GM12878 (cell line): ENCODE results near the gene RUFY3. TPM values are rescaled to one million over a fixed set of nuclear protein-coding genes. Genes with fewer than 3 reads are reported as not detected.

Experiments used
- ATAC-seq: fragments of 200-7000 bp; cut with Tn5 transposase; 3 replicates; pipeline ENCODE4 v1.9.1; 2020; ENCODE audit warnings: mild to moderate bottlenecking, moderate library complexity
- BruUV-seq: library from RNA; stranded (reverse); fragments of 400-500 nt; replicated peaks from 2 replicates; lab custom pipeline; 2021; lab: Mats Ljungman, UMichigan
- CTCF ChIA-PET: fragments of 300-600 bp; sonication (Branson Sonifier 250); formaldehyde crosslinking; extraction: SDS; loops from one replicate; lab custom pipeline; 2021; ENCODE audit warnings: inconsistent platforms; lab: Yijun Ruan, JAX
- POLR2A ChIA-PET: fragments of 350-600 bp; formaldehyde crosslinking; extraction: SDS; loops from one replicate; lab custom pipeline; 2021; ENCODE audit warnings: inconsistent platforms; lab: Charles Lee
- RAD21 ChIA-PET: fragments of 300-600 bp; sonication (Branson Sonifier 250); formaldehyde crosslinking; loops from one replicate; lab custom pipeline; 2023; ENCODE audit warnings: antibody characterized with exemption; ENCODE audit not compliant: unreplicated experiment; lab: Charles Lee
- SMC1A ChIA-PET: fragments of 300-600 bp; sonication (Branson Sonifier 250); formaldehyde crosslinking; loops from one replicate; lab custom pipeline; 2023; ENCODE audit not compliant: unreplicated experiment, uncharacterized antibody; lab: Charles Lee
- DNase-seq: peaks from one replicate; pipeline ENCODE4 v3.0.0-alpha.2; 2011; ENCODE audit warnings: low read depth, low spot score
- FAIRE-seq: peaks from 3 replicates; lab custom pipeline; 2011; peaks lifted over from hg19 to GRCh38; lab: Jason Lieb, UNC
- H2AFZ ChIP-seq: 2 replicates; pipeline ENCODE4 v1.6.0; 2011; ENCODE audit warnings: low read depth, low read length, control low read depth; ENCODE audit not compliant: control insufficient read depth
- H3K27ac ChIP-seq: 2 replicates; pipeline ENCODE4 v1.5.1; 2011; ENCODE audit warnings: control low read depth; ENCODE audit not compliant: control insufficient read depth, insufficient read depth
- H3K27me3 ChIP-seq, 2 experiments: replicated peaks in 1 of 2; 2 replicates each; pipeline versions ENCODE4 v1.6.0 to v1.6.1; 2011; ENCODE audit warnings: low read length in 1 of 2; ENCODE audit not compliant: control insufficient read depth in 2 of 2, insufficient read depth in 2 of 2
- H3K36me3 ChIP-seq, 2 experiments: 2 replicates each; pipeline ENCODE4 v1.5.1; 2011; ENCODE audit warnings: low read length in 1 of 2; ENCODE audit not compliant: control insufficient read depth in 2 of 2, insufficient read depth in 2 of 2
- H3K4me1 ChIP-seq: 2 replicates; pipeline ENCODE4 v1.6.1; 2011; ENCODE audit warnings: mild to moderate bottlenecking, low read length, moderate library complexity, mixed read lengths; ENCODE audit not compliant: control insufficient read depth, insufficient read depth
- H3K4me2 ChIP-seq: 2 replicates; pipeline ENCODE4 v1.6.0; 2011; ENCODE audit warnings: control low read depth; ENCODE audit not compliant: control insufficient read depth, insufficient read depth
- H3K4me3 ChIP-seq: fragments of 200-600 bp; sonication (generic); 2 replicates; pipeline ENCODE4 v1.5.1; 2016
- H3K79me2 ChIP-seq: 2 replicates; pipeline ENCODE4 v1.6.0; 2011; ENCODE audit warnings: low read length; ENCODE audit not compliant: control insufficient read depth, insufficient read depth
- H3K9ac ChIP-seq: 2 replicates; pipeline ENCODE4 v1.8.0; 2011; ENCODE audit warnings: low read length, control low read depth, mixed read lengths; ENCODE audit not compliant: control insufficient read depth, insufficient read depth
- H3K9me3 ChIP-seq: replicated peaks from 3 replicates; pipeline ENCODE4 v1.5.1; 2011; ENCODE audit warnings: mild to moderate bottlenecking, low read length; ENCODE audit not compliant: control insufficient read depth, insufficient read depth
- H4K20me1 ChIP-seq: 2 replicates; pipeline ENCODE4 v1.6.0; 2011; ENCODE audit not compliant: control insufficient read depth, insufficient read depth
- BRCA1 ChIP-seq: IDR thresholded peaks from 2 replicates; pipeline ENCODE4 v1.6.1; 2011; ENCODE audit warnings: low read depth, low read length, improper control_type of control experiment
- LARP7 ChIP-seq: fragments of 450-650 bp; IDR thresholded peaks from 2 replicates; pipeline ENCODE4 v1.6.1; 2017; ENCODE audit warnings: mild to moderate bottlenecking
- POU2F2 ChIP-seq: IDR thresholded peaks from 3 replicates; pipeline ENCODE4 v1.6.1; 2011; ENCODE audit warnings: low read depth, mild to moderate bottlenecking, low read length, borderline replicate concordance
- RBBP5 ChIP-seq: fragments of 200-600 bp; sonication (generic); conservative IDR thresholded peaks from 2 replicates; pipeline ENCODE4 v1.6.1; 2016
- RFX5 ChIP-seq: IDR thresholded peaks from 2 replicates; pipeline ENCODE4 v1.6.1; 2011; ENCODE audit warnings: low read depth, low read length, improper control_type of control experiment
- WGBS: methylation state at CpG from one replicate; pipeline ENCODE4 v1.1.6; 2016; ENCODE audit warnings: low lambda C conversion rate; ENCODE audit not compliant: insufficient replicate concordance, insufficient coverage; ENCODE audit errors: missing lambda C conversion rate; 5-methylcytosine and 5-hydroxymethylcytosine counted together
- in situ Hi-C: fragments of 300-500 bp; cut with MboI; formaldehyde crosslinking; loops from 9 replicates; pipeline ENCODE4 v1.14.3; 2018; ENCODE audit warnings: mixed read lengths
- intact Hi-C: fragments of 100-400 bp; cut with micrococcal nuclease; formaldehyde crosslinking; loops from one replicate; pipeline ENCODE4 v1.14.2; 2022; ENCODE audit not compliant: unreplicated experiment
- polyA plus RNA-seq, 11 experiments: library from polyadenylated mRNA; depleted of rRNA in 4 of 11; unstranded in 6 of 11; stranded (reverse) in 5 of 11; fragments of >200 nt; fragmentation: Nextera tagmentation in 4 of 11; fragmentation: Illumina TruSeq in 1 of 11; extraction: Ambion mirVana in 4 of 11; extraction: Trizol in 1 of 11; gene quantifications; 1 replicate in 1 of 11; 2 replicates in 10 of 11; pipeline versions ENCODE4 v1.2.1 to v1.2.3, GENCODE V29; 2011 to 2016; ENCODE audit warnings: inconsistent platforms in 2 of 11, missing spikeins in 2 of 11, low read depth in 1 of 11
- total RNA-seq, 4 experiments: library from RNA; depleted of rRNA in 3 of 4; stranded (reverse); fragments of >200 nt in 3 of 4; fragmentation: Illumina TruSeq in 1 of 4; extraction: Trizol in 1 of 4; gene quantifications; 2 replicates each; pipeline versions ENCODE4 v1.2.1 to v1.2.3, GENCODE V29; 2013 to 2021
- TF ChIP-seq, protein P1 (sequence below): fragments of 450-650 bp; conservative IDR thresholded peaks from 2 replicates; pipeline ENCODE4 v1.6.1; 2017; ENCODE audit warnings: mild to moderate bottlenecking, moderate library complexity
- TF ChIP-seq, protein P2 (sequence below): fragments of 450-650 bp; IDR thresholded peaks from 2 replicates; pipeline ENCODE4 v1.6.1; 2016; ENCODE audit warnings: mild to moderate bottlenecking
- TF ChIP-seq, protein P3 (sequence below): IDR thresholded peaks from 2 replicates; pipeline ENCODE4 v1.6.1; 2012; ENCODE audit warnings: low read depth, low read length, improper control_type of control experiment
- TF ChIP-seq, protein P4 (sequence below): IDR thresholded peaks from 2 replicates; pipeline ENCODE4 v1.6.1; 2011; ENCODE audit warnings: low read depth, low read length, improper control_type of control experiment, borderline replicate concordance

Gene RUFY3
- total and polyA plus RNA-seq, 10 of the 15 experiments (the other 5 are each of a cell fraction or from before 2014, with no cell fraction given): 5.1 to 28.3 (median 13.1) TPM

DNA sequence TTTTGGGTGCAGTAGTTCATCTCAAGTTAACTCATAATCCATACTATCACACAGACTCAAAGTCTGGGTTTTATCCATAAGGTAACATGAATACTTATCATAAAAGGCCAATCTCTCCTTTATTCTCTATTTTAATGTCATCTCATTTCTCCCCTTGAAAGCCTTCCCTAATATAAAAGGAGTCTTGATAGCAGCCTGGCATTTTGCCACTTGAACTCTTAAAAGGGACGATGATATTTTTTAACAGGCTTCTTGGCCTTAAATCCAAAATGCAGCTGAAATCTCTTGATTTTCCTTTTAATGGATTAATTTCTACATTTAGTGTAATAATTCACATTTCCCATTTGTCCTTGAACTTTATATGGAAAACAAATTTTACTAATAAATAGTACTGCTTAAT is 47.0 kb upstream of the RUFY3 start (continued):
- no peak for TF ChIP-seq BRCA1

DNA sequence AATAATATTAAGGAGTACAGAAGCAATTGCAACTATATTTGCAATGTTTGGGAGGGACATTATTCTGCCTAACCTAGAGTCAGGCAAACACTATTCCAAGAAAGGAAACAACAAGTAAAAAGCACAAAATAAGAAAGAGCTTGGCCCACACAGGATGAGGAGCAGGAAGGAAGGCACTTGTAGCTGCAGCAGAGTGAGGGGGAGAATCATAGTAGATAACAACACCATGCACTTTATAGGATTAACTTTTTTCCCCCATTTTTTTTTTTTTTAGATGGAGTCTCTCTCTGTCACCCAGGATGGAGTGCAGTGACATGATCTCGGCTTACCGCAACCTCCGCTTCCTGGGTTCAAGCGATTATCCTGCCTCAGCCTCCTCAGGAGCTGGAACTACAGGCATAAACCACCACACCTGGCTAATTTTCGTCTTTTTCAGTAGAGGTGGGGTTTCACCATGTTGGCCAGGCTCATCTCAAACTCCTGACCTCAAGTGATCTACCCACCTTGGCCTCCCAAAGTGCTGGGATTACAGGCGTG is 45.1 kb upstream of the RUFY3 start:
- no peak overlapping the region for H3K27ac ChIP-seq

More for the DNA sequence above, 45.1 kb upstream of the RUFY3 start:
- Histone ChIP-seq H3K4me2 (peak overlapping the region; percentile 51), H3K27me3 (no peaks in the 10 kb centered on the region), H4K20me1 (no peaks in the 10 kb centered on the region), H3K4me3 (no peak overlapping the region; the same call in 1 of the 2 replicates), H3K9ac (no peak overlapping the region), H2AFZ (no peak overlapping the region; the same call in 1 of the 2 replicates), H3K36me3 (no peaks in the 10 kb centered on the region), H3K4me1 (peaks cover 55% of the 10 kb centered on the region), H3K79me2 (no peaks in the 10 kb centered on the region), H3K9me3 (no peaks in the 10 kb centered on the region)
- ATAC-seq: peak; percentile 13; the same call in 2 of the 3 replicates
- FAIRE-seq: no peak
- 88% methylated on average over 6 of the region's 6 CpGs for WGBS
- RAD21 ChIA-PET: interaction anchor here (1.0 to 3.9 kb wide), 6 partner anchors 9 to 59 kb away, joined by 3 to 44 read pairs (median 14); partner anchors contain the start of genes JCHAIN and UTP3
- DNase-seq: no peak
- POLR2A ChIA-PET: interaction anchor here (1.2 to 3.3 kb wide), 2 partner anchors 9 to 10 kb away, joined by 3 to 28 read pairs; partner anchors contain the start of gene JCHAIN
- TF ChIP-seq LARP7 (no peak), RBBP5 (no peak), RFX5 (no peak), POU2F2 (no peak)
- TF ChIP-seq, protein P1, sequence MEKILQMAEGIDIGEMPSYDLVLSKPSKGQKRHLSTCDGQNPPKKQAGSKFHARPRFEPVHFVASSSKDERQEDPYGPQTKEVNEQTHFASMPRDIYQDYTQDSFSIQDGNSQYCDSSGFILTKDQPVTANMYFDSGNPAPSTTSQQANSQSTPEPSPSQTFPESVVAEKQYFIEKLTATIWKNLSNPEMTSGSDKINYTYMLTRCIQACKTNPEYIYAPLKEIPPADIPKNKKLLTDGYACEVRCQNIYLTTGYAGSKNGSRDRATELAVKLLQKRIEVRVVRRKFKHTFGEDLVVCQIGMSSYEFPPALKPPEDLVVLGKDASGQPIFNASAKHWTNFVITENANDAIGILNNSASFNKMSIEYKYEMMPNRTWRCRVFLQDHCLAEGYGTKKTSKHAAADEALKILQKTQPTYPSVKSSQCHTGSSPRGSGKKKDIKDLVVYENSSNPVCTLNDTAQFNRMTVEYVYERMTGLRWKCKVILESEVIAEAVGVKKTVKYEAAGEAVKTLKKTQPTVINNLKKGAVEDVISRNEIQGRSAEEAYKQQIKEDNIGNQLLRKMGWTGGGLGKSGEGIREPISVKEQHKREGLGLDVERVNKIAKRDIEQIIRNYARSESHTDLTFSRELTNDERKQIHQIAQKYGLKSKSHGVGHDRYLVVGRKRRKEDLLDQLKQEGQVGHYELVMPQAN: no peak
- TF ChIP-seq, protein P2, sequence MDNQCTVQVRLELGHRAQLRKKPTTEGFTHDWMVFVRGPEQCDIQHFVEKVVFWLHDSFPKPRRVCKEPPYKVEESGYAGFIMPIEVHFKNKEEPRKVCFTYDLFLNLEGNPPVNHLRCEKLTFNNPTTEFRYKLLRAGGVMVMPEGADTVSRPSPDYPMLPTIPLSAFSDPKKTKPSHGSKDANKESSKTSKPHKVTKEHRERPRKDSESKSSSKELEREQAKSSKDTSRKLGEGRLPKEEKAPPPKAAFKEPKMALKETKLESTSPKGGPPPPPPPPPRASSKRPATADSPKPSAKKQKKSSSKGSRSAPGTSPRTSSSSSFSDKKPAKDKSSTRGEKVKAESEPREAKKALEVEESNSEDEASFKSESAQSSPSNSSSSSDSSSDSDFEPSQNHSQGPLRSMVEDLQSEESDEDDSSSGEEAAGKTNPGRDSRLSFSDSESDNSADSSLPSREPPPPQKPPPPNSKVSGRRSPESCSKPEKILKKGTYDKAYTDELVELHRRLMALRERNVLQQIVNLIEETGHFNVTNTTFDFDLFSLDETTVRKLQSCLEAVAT: peak; percentile 55; the same call in 1 of the 2 replicates
- TF ChIP-seq, protein P3, sequence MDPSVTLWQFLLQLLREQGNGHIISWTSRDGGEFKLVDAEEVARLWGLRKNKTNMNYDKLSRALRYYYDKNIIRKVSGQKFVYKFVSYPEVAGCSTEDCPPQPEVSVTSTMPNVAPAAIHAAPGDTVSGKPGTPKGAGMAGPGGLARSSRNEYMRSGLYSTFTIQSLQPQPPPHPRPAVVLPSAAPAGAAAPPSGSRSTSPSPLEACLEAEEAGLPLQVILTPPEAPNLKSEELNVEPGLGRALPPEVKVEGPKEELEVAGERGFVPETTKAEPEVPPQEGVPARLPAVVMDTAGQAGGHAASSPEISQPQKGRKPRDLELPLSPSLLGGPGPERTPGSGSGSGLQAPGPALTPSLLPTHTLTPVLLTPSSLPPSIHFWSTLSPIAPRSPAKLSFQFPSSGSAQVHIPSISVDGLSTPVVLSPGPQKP: no peak
- TF ChIP-seq, protein P4, sequence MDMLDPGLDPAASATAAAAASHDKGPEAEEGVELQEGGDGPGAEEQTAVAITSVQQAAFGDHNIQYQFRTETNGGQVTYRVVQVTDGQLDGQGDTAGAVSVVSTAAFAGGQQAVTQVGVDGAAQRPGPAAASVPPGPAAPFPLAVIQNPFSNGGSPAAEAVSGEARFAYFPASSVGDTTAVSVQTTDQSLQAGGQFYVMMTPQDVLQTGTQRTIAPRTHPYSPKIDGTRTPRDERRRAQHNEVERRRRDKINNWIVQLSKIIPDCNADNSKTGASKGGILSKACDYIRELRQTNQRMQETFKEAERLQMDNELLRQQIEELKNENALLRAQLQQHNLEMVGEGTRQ: no peak
- no TSS peak for BruUV-seq
- SMC1A ChIA-PET: interaction anchor here (0.7 to 12.8 kb wide), 14 partner anchors 11 to 332 kb away, joined by 3 to 170 read pairs (median 5); partner anchors contain the start of genes JCHAIN and UTP3
- in situ Hi-C loops (loop anchor here (25.0 kb wide), 1 partner anchor 1614 kb away; no protein-coding TSS in a partner anchor), intact Hi-C loops (no loop called here)
- CTCF ChIA-PET: interaction anchor here (0.8 to 2.2 kb wide), 9 partner anchors 8 to 333 kb away, joined by 3 to 10 read pairs (median 4); no protein-coding TSS in a partner anchor
